Muscle layer of duodenum (tissue), 2 donors: ENCODE data around the gene CD82.

Source experiments
- H3K27ac ChIP-seq: one replicate; pipeline ENCODE4 v1.7.0; 2013; ENCODE audit warnings: mild to moderate bottlenecking, low read length
- H3K27me3 ChIP-seq: one replicate; pipeline ENCODE4 v1.7.0; 2013; ENCODE audit warnings: low read depth, mild to moderate bottlenecking, control low read depth, low read length
- H3K36me3 ChIP-seq, 2 donors: one replicate each; pipeline ENCODE4 v1.7.0; 2013; ENCODE audit warnings: low read length in 2 of 2, control low read depth in 1 of 2, mild to moderate bottlenecking in 1 of 2; ENCODE audit not compliant: insufficient read depth in 2 of 2, control insufficient read depth in 1 of 2
- H3K4me1 ChIP-seq, 2 donors: one replicate each; pipeline ENCODE4 v1.7.0; 2013; ENCODE audit warnings: low read length in 2 of 2, mild to moderate bottlenecking in 2 of 2, control low read depth in 1 of 2, moderate library complexity in 1 of 2; ENCODE audit not compliant: insufficient read depth in 2 of 2, control insufficient read depth in 1 of 2
- H3K4me3 ChIP-seq, 2 donors: one replicate each; pipeline ENCODE4 v1.7.0; 2013; ENCODE audit warnings: low read length in 2 of 2, low read depth in 1 of 2, mild to moderate bottlenecking in 1 of 2
- H3K9me3 ChIP-seq, 2 donors: one replicate each; pipeline ENCODE4 v1.7.0; 2013; ENCODE audit warnings: low read length in 2 of 2, control low read depth in 1 of 2, mild to moderate bottlenecking in 1 of 2; ENCODE audit not compliant: control insufficient read depth in 1 of 2
- donor health status: healthy.

The CD82 gene

GRCh38 chr11:44615041-44615755 is 49.7 kb downstream of the CD82 start:
- no peaks in the 10 kb centered on the region for H3K9me3 ChIP-seq
- H3K27ac ChIP-seq: no peak overlapping the region
- no peak overlapping the region for H3K4me3 ChIP-seq
- H3K36me3 ChIP-seq: peaks cover 5 to 15% of the 10 kb centered on the region in 2 donors
- H3K27me3 ChIP-seq: no peaks in the 10 kb centered on the region
- H3K4me1 ChIP-seq: peaks cover 0 to 6% of the 10 kb centered on the region in 2 donors

- Histone ChIP-seq H3K27ac (no peak overlapping the region), H3K27me3 (no peaks in the 10 kb centered on the region), H3K4me3 (no peak overlapping the region), H3K36me3 (peaks cover 5 to 15% of the 10 kb centered on the region in 2 donors), H3K9me3 (no peaks in the 10 kb centered on the region), H3K4me1 (peaks cover 0 to 10% of the 10 kb centered on the region in 2 donors)
Measured at GRCh38 chr11:44615913-44616791, 50.7 kb downstream of the CD82 start.

- Histone ChIP-seq H3K4me1 (peaks cover 0 to 13% of the 10 kb centered on the region in 2 donors), H3K27ac (no peak overlapping the region), H3K9me3 (no peaks in the 10 kb centered on the region), H3K36me3 (peaks cover 5 to 15% of the 10 kb centered on the region in 2 donors), H3K4me3 (no peak overlapping the region), H3K27me3 (no peaks in the 10 kb centered on the region)
Measured at GRCh38 chr11:44617671-44618461, 52.4 kb downstream of the CD82 start.

- no peak overlapping the region for H3K27ac ChIP-seq
- H3K4me3 ChIP-seq: no peak overlapping the region
- H3K9me3 ChIP-seq: no peaks in the 10 kb centered on the region
- no peaks in the 10 kb centered on the region for H3K27me3 ChIP-seq
- peaks cover 5 to 15% of the 10 kb centered on the region in 2 donors for H3K36me3 ChIP-seq
- H3K4me1 ChIP-seq: peaks cover 0 to 22% of the 10 kb centered on the region in 2 donors
Measured at GRCh38 chr11:44618561-44619425, 53.3 kb downstream of the CD82 start.

- Histone ChIP-seq H3K27me3 (no peaks in the 10 kb centered on the region), H3K4me3 (no peak overlapping the region), H3K27ac (no peak overlapping the region), H3K36me3 (peaks cover 5 to 11% of the 10 kb centered on the region in 2 donors), H3K9me3 (no peaks in the 10 kb centered on the region), H3K4me1 (peaks cover 0 to 27% of the 10 kb centered on the region in 2 donors)
Measured at GRCh38 chr11:44620328-44620725, 54.9 kb downstream of the CD82 start.

- H3K4me3 ChIP-seq: peak overlapping the region in 1 of 2 donors; percentile 37
- peaks cover 5 to 11% of the 10 kb centered on the region in 2 donors for H3K36me3 ChIP-seq
- peaks cover 0 to 27% of the 10 kb centered on the region in 2 donors for H3K4me1 ChIP-seq
- no peaks in the 10 kb centered on the region for H3K9me3 ChIP-seq
- H3K27me3 ChIP-seq: no peaks in the 10 kb centered on the region
- H3K27ac ChIP-seq: no peak overlapping the region
Measured at GRCh38 chr11:44621140-44621681, 55.7 kb downstream of the CD82 start.

- Histone ChIP-seq H3K4me1 (peaks cover 0 to 24% of the 10 kb centered on the region in 2 donors), H3K27me3 (no peaks in the 10 kb centered on the region), H3K27ac (no peak overlapping the region), H3K4me3 (no peak overlapping the region), H3K36me3 (peaks cover 5 to 11% of the 10 kb centered on the region in 2 donors), H3K9me3 (no peaks in the 10 kb centered on the region)
Measured at GRCh38 chr11:44621784-44622183, 56.3 kb downstream of the CD82 start.

- H3K36me3 ChIP-seq: peaks cover 5 to 11% of the 10 kb centered on the region in 2 donors
- peaks cover 0 to 20% of the 10 kb centered on the region in 2 donors for H3K4me1 ChIP-seq
- H3K27ac ChIP-seq: no peak overlapping the region
- H3K27me3 ChIP-seq: no peaks in the 10 kb centered on the region
- H3K4me3 ChIP-seq: no peak overlapping the region
- H3K9me3 ChIP-seq: no peaks in the 10 kb centered on the region
Measured at GRCh38 chr11:44622190-44622650, 56.8 kb downstream of the CD82 start.

- Histone ChIP-seq H3K9me3 (no peaks in the 10 kb centered on the region), H3K4me3 (no peak overlapping the region), H3K27me3 (no peaks in the 10 kb centered on the region), H3K4me1 (peaks cover 3 to 22% of the 10 kb centered on the region in 2 donors), H3K36me3 (peaks cover 5 to 11% of the 10 kb centered on the region in 2 donors), H3K27ac (no peak overlapping the region)
Measured at GRCh38 chr11:44622721-44623258, 57.3 kb downstream of the CD82 start.

GRCh38 chr11:44623341-44623730 is 57.9 kb downstream of the CD82 start:
- Histone ChIP-seq H3K4me3 (no peak overlapping the region), H3K4me1 (peaks cover 6 to 28% of the 10 kb centered on the region in 2 donors), H3K27ac (no peak overlapping the region)

More at GRCh38 chr11:44623341-44623730, 57.9 kb downstream of the CD82 start:
- Histone ChIP-seq H3K27me3 (no peaks in the 10 kb centered on the region), H3K36me3 (peaks cover 5 to 8% of the 10 kb centered on the region in 2 donors), H3K9me3 (no peaks in the 10 kb centered on the region)
